Mucosa of descending colon (tissue), 3 donors: ENCODE results near the gene TP53I3. TPM values are rescaled to one million over a fixed set of nuclear protein-coding genes. Genes with fewer than 3 reads are reported as not detected.
"Not testable (repeated sequence)": the region's sequence is repeated elsewhere in the genome, so short reads cannot be mapped to it uniquely, and the experiment has no call there.

Experiments used
- ATAC-seq: fragments of 200-7000 bp; cut with Tn5 transposase; one replicate; pipeline ENCODE4 v1.9.1; 2020; ENCODE audit warnings: mild to moderate bottlenecking, moderate library complexity
- DNase-seq, 3 donors: peaks; one replicate each; pipeline ENCODE4 v3.0.0-alpha.2; 2020
- H3K36me3 ChIP-seq: fragments of 200-600 bp; one replicate; pipeline ENCODE4 v1.8.0; 2021; ENCODE audit warnings: low read depth, mild to moderate bottlenecking
- H3K4me1 ChIP-seq: fragments of 200-600 bp; one replicate; pipeline ENCODE4 v1.8.0; 2021; ENCODE audit warnings: low read depth, mild to moderate bottlenecking
- H3K4me3 ChIP-seq: fragments of 200-600 bp; one replicate; pipeline ENCODE4 v1.8.0; 2021; ENCODE audit warnings: mild to moderate bottlenecking
- H3K9me3 ChIP-seq: fragments of 200-600 bp; one replicate; pipeline ENCODE4 v1.8.0; 2021; ENCODE audit warnings: mild to moderate bottlenecking
- intact Hi-C, 2 donors: fragments of 100-400 bp; cut with DNase I in 1 of 2; cut with micrococcal nuclease in 1 of 2; formaldehyde crosslinking; loops; one replicate each; pipeline versions ENCODE4 v1.11.0 to v1.11.1; 2022; cut with DNase I, micrococcal nuclease
- total RNA-seq, 3 donors: library from RNA; stranded (reverse); fragmentation: NEBNext Ultra II Directional in 2 of 3; extraction: Animal tissue kit (Norgen Biotek cat#: 25700) in 2 of 3; gene quantifications; one replicate each; pipeline versions ENCODE4 v1.2.1 to v1.2.4, GENCODE V29; 2021 to 2023
- TF ChIP-seq, protein P1 (sequence below): fragments of 200-600 bp; IDR thresholded peaks from one replicate; pipeline ENCODE4 v1.8.0; 2022; ENCODE audit warnings: antibody characterized with exemption, mild to moderate bottlenecking
- donor health status: DM: no; HTN: no; CAD: no; lungs with moderate emphysema.
- donor health status: DM: no; HTN: no; CAD: no.
- donor health status: DM: no; HTN: yes; CAD: no.

Gene TP53I3
- total RNA-seq, 3 donors from 2014 or later, result 66.9 to 121 (median 96.7) TPM

DNA sequence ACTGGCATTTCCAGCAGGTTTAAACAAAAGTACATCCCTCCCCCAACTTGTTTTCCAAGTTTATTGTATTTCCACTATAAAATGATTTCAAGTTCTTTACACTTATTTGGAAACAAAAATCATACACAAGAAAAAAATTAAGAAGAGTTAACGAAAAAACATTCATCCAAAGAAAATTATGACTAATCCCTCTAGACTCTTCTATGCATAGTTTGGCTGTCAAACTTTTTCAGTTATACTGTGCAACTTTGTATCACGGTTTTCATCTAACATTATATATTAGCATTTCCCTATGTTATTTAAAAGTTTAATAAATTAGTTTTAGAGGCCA is 38.1 kb downstream of the TP53I3 start:
- DNase-seq, result no peak
- Histone ChIP-seq H3K4me3 (no peak overlapping the region), H3K9me3 (no peaks in the 10 kb centered on the region), H3K36me3 (no peaks in the 10 kb centered on the region), H3K4me1 (peaks cover 6% of the 10 kb centered on the region)
- TF ChIP-seq, protein P1, sequence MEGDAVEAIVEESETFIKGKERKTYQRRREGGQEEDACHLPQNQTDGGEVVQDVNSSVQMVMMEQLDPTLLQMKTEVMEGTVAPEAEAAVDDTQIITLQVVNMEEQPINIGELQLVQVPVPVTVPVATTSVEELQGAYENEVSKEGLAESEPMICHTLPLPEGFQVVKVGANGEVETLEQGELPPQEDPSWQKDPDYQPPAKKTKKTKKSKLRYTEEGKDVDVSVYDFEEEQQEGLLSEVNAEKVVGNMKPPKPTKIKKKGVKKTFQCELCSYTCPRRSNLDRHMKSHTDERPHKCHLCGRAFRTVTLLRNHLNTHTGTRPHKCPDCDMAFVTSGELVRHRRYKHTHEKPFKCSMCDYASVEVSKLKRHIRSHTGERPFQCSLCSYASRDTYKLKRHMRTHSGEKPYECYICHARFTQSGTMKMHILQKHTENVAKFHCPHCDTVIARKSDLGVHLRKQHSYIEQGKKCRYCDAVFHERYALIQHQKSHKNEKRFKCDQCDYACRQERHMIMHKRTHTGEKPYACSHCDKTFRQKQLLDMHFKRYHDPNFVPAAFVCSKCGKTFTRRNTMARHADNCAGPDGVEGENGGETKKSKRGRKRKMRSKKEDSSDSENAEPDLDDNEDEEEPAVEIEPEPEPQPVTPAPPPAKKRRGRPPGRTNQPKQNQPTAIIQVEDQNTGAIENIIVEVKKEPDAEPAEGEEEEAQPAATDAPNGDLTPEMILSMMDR, result no peak
- intact Hi-C loops, result no loop called here
- no peak for ATAC-seq

DNA sequence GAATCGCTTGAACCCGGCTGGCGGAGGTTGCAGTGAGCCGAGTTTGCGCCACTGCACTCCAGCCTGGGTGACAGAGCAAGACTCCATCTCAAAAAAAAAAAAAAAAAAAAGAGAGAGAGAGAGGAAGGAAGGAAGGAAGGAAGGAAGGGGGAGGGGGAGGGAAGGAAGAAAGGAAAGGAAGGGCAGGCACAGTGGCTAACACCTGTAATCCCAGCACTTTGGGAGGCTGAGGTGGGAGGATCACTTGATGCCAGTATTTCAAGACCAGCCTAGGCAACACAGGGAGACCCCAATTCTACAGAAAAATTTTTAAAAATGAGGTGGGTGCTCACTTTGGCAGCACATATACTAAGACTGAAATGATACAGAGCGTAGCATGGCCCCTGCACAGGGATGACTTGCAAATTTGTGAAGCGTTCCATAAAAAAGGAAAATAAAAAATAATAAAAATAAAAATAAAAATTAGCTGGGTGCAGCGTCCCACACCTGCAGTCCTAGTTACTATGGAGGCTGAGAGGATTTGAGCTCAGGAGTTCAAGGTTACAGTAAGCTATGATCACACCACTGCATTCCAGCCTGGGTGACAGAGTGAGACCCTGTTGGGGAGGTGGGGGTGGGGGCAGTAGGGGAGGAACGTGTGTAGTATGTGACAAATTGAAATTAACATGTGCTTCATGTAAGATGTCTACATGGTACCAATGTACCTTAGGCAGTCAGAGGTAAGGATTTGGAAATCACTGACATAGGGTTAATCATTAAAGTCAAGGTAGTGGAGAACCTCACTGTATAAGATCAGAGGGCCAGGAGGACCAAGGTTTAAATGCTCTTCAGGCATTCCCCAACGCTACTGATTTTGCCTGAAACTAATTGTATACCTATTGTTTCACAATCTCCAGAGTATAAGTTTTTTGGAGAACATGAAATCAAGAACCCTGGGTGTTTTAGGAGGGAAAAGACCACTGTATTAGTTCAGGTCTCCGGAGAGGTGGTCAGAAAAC is 38.8 kb downstream of the TP53I3 start:
- TF ChIP-seq, protein P1, result no peak
- ATAC-seq, result no peak
- H3K9me3 ChIP-seq, result no peaks in the 10 kb centered on the region
- no peak overlapping the region for H3K4me3 ChIP-seq
- DNase-seq, result no peak
- peaks cover 6% of the 10 kb centered on the region for H3K4me1 ChIP-seq
- H3K36me3 ChIP-seq, result no peaks in the 10 kb centered on the region
- intact Hi-C loops, result no loop called here

DNA sequence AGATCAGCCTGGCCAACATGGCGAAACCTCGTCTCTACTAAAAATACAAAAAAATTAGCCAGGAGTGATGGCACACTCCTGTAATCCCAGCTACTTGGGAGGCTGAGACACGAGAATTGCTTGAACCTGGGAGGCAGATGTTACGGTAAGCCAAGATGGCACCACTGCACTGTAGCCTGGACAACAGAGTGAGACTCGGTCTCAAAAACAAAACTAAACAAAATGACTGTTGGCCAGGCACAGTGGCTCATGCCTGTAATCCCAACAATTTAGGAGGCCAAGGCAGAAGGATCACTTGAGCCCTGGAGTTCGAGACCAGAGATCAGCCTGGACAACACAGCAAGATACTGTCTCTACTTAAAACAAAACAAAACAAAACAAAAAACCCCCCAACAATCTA is 41.5 kb downstream of the TP53I3 start:
- H3K4me1 ChIP-seq, DNase-seq, H3K4me3 ChIP-seq, H3K9me3 ChIP-seq, ATAC-seq, H3K36me3 ChIP-seq, intact Hi-C loops: not testable (repeated sequence)

DNA sequence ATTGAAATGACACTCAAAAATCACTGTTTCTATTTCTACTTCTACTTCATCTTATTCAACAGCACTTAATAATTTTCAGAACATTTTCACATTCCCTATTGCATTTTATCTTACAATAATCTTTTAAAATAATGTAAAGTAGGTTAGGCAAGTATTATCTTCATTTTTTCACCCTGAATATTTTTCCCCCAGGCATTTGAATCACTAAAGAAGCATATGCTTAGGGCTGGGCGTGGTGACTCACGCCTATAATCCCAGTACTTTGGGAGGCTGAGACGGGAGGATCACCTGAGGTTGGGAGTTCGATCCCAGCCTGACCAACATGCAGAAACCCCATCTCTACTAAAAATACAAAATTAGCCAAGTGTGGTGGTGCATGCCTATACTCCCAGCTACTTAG is 44.1 kb downstream of the TP53I3 start:
- H3K36me3 ChIP-seq, result peaks cover 6% of the 10 kb centered on the region

DNA sequence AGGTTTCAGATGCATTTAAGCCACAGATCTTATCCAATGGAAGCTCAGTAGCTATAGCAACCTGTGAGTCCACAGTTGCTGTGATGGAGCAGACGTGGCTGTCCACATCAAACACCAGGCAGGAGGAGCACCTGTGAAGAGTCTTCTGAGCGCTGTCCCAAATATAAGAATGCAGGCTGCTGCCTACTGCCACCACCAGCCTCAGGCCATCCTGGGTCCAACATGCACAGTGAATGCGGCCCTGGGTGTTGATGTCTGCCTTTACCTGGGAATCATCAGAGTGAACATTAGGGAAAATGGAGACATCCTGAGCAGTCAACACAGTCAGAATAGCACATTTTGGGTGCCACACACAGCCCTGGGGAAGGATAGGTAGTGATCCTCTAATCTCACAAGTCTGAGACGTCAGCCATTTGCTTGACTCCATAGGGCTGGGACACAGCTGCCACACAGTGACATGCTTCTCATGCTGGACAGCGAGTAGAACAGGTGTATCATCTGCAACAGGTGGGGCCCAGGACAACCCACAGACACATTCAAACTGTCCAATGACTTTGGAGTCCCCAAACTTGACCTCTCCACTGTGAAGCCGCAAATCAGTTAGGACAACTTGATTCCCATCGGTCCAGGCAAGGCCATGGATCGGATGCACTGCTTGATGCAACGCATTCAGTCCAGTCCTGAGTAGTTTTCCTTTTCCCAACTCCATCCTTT is 45.7 kb downstream of the TP53I3 start:
- ATAC-seq (no peak), DNase-seq (no peak)
- peaks cover 6% of the 10 kb centered on the region for H3K36me3 ChIP-seq
- no peaks in the 10 kb centered on the region for H3K9me3 ChIP-seq
- intact Hi-C loops, result no loop called here
- no peak overlapping the region for H3K4me3 ChIP-seq
- no peaks in the 10 kb centered on the region for H3K4me1 ChIP-seq
- TF ChIP-seq, protein P1, result no peak

More for the DNA sequence above, 44.1 kb downstream of the TP53I3 start:
- Histone ChIP-seq H3K9me3 (no peaks in the 10 kb centered on the region), H3K4me1 (no peaks in the 10 kb centered on the region), H3K4me3 (no peak overlapping the region)
- TF ChIP-seq, protein P1, result no peak
- ATAC-seq (no peak), DNase-seq (no peak)
- intact Hi-C loops, result no loop called here

Other genes starting within 250 kb of the TP53I3 start
- gene ATAD2B, start 157.7 kb downstream of the TP53I3 start, total RNA-seq, result 10 to 100 TPM; 25.8 to 38.5 (median 27.9) TPM
- gene UBXN2A, start 144.4 kb downstream of the TP53I3 start, total RNA-seq, result 10 to 100 TPM; 12.9 to 23.9 (median 13.1) TPM
- gene MFSD2B, start 74.7 kb downstream of the TP53I3 start, total RNA-seq, result under 1 TPM; 0.19 to 0.89 (median 0.20) TPM
- 10 to 100 TPM in 1 of 3 donors, 1 to 10 TPM in 2; 3.3 to 12.7 (median 4.6) TPM for gene WDCP, start 37.4 kb downstream of the TP53I3 start, total RNA-seq
- 10 to 100 TPM in 1 of 3 donors, 1 to 10 TPM in 2; 7.2 to 14.7 (median 8.2) TPM for gene FKBP1B, start 35.1 kb downstream of the TP53I3 start, total RNA-seq
- 10 to 100 TPM; 75.1 to 90.1 (median 76.1) TPM for gene SF3B6, start 8.5 kb downstream of the TP53I3 start, total RNA-seq
- not detected for gene PFN4, start 38.5 kb upstream of the TP53I3 start, total RNA-seq
- gene FAM228B, start 38.6 kb upstream of the TP53I3 start, total RNA-seq, result 10 to 100 TPM in 1 of 3 donors, 1 to 10 TPM in 2; 4.8 to 36.6 (median 7.8) TPM
- gene FAM228A, start 90.2 kb upstream of the TP53I3 start, total RNA-seq, result 1 to 10 TPM in 1 of 3 donors, not detected in 2; 3.3 TPM